AG10803 (cell line): ENCODE results near the gene LGALS1.
A peak's percentile ranks its signal among the peaks of the same experiment; 100 is the strongest.

Experiments used
- DNase-seq: peaks from one replicate; pipeline ENCODE4 v3.0.0; 2010; ENCODE audit warnings: low read depth
- H3K4me3 ChIP-seq: 2 replicates; pipeline ENCODE4 v1.5.1; 2011; ENCODE audit warnings: mild to moderate bottlenecking, low read length, control low read depth
- TF ChIP-seq, protein P1 (sequence below): conservative IDR thresholded peaks from 2 replicates; pipeline ENCODE4 v1.5.1; 2011; ENCODE audit warnings: mild to moderate bottlenecking, low read length, control low read depth, inconsistent platforms

LGALS1 gene

DNA sequence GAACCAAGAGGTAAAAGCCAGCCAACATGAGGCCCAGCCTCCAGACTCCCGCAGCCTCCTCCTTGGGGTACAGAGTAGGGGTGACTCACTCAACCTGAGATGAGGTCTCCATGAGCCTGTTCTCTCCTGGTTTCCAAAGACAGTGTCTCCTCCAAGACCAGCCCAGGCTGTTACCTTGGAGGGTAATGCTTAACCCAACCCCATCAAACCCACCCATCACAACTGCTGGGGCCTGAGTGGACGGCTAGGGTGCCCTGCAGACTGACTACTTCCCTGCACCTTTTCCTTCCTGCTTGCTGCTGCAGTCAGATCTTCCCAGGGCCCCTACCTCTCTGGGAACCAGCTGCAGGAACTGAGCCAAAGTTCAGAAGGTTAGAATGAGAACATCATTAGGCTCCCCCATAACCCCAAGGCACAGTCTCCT is 5.6 kb downstream of the LGALS1 start:
- TF ChIP-seq, protein P1, sequence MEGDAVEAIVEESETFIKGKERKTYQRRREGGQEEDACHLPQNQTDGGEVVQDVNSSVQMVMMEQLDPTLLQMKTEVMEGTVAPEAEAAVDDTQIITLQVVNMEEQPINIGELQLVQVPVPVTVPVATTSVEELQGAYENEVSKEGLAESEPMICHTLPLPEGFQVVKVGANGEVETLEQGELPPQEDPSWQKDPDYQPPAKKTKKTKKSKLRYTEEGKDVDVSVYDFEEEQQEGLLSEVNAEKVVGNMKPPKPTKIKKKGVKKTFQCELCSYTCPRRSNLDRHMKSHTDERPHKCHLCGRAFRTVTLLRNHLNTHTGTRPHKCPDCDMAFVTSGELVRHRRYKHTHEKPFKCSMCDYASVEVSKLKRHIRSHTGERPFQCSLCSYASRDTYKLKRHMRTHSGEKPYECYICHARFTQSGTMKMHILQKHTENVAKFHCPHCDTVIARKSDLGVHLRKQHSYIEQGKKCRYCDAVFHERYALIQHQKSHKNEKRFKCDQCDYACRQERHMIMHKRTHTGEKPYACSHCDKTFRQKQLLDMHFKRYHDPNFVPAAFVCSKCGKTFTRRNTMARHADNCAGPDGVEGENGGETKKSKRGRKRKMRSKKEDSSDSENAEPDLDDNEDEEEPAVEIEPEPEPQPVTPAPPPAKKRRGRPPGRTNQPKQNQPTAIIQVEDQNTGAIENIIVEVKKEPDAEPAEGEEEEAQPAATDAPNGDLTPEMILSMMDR, result no peak
- DNase-seq, result peak; percentile 41
- no peak overlapping the region for H3K4me3 ChIP-seq

DNA sequence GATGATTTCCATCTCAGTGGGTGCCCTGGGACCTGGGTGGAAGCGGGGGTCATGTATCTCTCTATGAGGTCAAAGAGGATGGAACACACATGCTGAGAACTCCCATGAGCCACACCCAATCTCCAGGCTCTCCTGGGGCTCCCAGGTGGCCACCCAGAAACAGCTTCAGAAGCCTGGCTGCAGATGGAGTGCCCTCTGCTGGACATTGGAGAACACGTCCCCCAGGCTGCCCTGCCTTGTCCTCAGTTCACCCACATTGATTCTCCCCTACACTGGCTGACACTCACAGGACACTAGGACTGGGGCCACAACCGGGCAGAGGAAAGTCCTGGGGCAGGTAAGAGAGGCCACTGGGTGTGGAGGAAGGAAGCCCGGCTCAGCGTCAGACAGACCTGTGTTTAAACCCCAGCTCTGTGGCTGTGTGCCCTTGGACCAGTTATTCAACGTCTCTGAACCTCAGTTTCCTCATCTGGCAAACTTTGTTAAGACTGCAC is 6.2 kb downstream of the LGALS1 start:
- DNase-seq, result peak; percentile 77
- H3K4me3 ChIP-seq, result no peak overlapping the region
- TF ChIP-seq, protein P1, result peak; percentile 96

DNA sequence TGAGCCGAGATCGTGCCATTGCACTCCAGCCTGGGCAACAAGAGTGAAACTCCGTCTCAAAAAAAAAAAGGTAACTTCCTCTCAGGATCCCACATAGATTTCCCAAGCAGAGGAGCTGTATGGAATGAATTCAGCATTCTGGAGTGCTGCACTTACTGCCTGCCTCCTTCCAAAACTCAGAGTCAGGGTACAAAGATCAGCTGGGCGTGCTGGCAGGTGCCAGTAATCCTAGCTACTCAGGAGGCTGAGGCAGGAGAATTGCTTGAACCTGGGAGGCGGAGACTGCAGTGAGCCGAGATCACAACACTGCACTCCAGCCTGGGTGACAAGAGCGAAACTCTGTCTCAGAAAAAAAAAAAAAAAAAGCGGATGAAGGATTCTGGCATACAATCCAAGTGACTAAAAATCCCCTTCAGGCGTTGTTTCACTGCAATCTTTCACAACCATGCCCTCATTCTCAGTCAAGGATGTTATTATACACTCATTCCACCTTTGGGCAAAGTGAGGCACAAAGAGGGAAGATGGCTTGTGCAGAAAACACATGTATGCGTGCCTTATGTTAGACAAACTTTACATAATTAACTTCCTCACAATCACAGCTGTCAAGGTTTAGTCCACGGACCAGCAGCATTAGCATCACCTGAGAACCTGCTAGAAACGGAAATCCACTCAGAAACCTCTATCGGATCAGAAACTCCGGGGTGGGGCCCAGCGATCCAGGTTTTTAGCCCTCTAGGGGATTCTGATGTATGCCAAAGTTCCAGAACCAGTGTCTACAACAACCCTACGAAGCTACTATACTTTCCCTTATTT is 9.6 kb downstream of the LGALS1 start:
- TF ChIP-seq, protein P1, result no peak
- no peak for DNase-seq
- H3K4me3 ChIP-seq, result no peak overlapping the region

DNA sequence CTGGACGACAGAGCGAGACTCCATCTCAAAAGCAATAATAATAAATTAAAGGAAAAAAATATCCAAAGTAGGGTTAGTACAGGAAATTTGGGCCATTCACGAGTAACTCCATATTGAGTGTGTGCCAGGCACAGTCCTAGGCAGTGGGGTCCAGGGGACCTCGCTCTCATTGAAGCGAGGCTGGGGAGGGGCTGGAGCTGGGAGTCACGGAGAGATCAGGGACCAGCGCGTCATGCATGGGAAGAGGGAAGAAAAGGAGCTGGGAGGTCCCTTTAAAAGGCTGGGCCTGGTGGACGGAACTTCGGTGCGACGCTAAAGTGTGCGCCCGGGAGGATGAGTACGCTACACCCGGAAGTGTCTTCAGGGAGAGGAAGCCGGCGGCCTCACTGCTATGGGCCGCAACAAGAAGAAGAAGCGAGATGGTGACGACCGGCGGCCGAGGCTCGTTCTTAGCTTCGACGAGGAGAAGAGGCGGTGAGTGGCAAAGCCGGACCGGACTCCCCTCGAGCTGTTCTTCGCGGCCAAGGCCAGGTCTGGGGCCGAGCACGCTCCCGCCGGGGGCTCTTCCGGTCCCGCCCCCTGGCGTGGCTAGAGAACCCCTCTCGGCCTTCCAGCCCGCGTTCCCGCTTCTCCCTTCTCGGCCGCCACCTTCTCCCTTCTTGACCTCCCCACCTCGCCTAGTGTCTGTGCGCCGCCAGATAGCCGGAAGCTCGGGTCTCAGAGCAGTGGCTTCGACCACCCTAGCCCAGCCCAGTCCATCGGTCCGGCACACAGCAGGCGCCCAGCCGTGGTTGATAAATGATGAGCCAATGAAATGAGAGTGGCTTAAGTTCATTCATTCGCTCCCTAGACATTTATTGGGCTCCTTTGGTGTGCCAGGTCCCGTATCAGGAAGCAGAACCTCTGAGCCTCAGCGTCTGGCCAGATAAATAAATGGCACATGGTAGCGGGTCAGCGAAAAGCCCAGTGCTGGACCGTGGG is 10.9 kb downstream of the LGALS1 start, which contains the start of gene NOL12:
Gene NOL12 (plus strand): TSS at position 342 of the 981 bp plus-strand sequence. CDS start 50 bp downstream, at position 392.
- H3K4me3 ChIP-seq, result peak within 1 kb of the TSS; percentile 94
- DNase-seq, result peak; percentile 86
- TF ChIP-seq, protein P1, result no peak

DNA sequence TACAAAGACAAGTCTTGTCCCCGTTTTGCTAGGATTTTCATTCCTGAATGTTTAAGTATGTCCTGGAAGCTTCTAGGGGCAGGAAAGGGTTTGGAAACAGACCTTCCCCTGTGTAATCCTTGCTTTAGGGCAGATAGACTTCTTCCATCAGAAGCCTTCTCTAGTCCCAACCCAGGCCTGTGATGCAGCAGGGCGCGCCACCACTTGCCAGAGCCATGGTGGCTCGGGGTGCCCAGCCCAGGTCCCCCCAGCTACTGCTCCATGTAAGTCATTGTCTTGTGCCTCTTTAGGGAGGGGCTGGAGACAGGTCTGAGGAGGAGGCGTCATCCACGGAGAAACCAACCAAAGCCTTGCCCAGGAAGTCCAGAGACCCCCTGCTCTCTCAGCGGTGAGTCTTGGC is 15.0 kb downstream of the LGALS1 start:
- TF ChIP-seq, protein P1, result no peak
- DNase-seq, result no peak
- no peak overlapping the region for H3K4me3 ChIP-seq

DNA sequence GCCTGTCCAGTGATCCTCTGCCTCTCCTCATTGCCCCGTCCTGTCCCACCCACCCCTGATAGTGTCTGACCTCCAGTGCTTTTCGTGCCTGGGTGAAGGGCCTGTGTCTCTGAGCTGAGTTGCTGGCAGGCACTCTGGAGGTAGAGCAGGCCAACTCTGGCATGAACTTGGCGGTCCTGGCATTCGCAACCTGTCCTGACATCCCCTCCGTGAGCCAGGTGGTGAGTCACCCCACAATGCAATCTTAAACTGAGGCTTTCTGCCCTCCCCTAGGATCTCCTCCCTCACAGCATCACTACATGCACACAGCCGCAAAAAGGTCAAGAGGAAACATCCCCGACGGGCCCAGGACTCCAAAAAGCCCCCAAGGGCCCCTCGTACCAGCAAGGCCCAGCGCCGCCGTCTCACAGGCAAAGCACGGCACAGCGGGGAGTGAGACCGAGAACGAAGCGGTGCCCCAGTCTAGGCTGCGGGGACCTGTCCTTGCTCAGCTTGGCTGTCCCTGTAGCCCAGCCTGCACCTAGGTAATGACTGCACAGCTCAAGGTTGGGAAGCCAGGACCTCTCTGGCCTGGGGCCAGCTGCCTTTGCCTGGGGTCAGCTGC is 15.6 kb downstream of the LGALS1 start:
- no peak for DNase-seq
- no peak overlapping the region for H3K4me3 ChIP-seq
- TF ChIP-seq, protein P1, result no peak
